ENCODE results near the gene ZNF281. TPM values are rescaled to one million over a fixed set of nuclear protein-coding genes. Genes with fewer than 3 reads are reported as not detected.

Gene ZNF281
- total RNA-seq, 1 experiment from 2014 or later = 47.7 TPM

DNA sequence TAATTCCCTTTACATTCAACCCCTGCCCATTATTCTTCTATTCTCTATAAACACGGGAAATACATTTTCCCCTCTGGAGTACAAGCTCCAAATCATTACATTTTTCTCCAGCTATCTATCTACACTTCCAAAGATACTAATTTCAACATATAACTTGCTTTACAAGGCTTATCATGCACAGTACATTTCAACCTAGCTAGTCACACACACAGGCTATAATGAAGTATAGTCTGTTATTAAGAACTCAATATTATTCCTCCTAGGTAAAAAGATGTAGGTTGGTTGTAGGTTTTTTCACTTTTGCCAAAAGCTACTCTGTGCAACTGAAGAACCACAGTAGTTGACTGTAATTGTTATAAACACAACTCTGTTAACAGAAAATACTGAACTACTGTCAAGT lies 8.1 kb downstream of the ZNF281 start (continued):
- TF ChIP-seq, protein P1, sequence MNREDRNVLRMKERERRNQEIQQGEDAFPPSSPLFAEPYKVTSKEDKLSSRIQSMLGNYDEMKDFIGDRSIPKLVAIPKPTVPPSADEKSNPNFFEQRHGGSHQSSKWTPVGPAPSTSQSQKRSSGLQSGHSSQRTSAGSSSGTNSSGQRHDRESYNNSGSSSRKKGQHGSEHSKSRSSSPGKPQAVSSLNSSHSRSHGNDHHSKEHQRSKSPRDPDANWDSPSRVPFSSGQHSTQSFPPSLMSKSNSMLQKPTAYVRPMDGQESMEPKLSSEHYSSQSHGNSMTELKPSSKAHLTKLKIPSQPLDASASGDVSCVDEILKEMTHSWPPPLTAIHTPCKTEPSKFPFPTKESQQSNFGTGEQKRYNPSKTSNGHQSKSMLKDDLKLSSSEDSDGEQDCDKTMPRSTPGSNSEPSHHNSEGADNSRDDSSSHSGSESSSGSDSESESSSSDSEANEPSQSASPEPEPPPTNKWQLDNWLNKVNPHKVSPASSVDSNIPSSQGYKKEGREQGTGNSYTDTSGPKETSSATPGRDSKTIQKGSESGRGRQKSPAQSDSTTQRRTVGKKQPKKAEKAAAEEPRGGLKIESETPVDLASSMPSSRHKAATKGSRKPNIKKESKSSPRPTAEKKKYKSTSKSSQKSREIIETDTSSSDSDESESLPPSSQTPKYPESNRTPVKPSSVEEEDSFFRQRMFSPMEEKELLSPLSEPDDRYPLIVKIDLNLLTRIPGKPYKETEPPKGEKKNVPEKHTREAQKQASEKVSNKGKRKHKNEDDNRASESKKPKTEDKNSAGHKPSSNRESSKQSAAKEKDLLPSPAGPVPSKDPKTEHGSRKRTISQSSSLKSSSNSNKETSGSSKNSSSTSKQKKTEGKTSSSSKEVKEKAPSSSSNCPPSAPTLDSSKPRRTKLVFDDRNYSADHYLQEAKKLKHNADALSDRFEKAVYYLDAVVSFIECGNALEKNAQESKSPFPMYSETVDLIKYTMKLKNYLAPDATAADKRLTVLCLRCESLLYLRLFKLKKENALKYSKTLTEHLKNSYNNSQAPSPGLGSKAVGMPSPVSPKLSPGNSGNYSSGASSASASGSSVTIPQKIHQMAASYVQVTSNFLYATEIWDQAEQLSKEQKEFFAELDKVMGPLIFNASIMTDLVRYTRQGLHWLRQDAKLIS (CRISPR knock-in tag; IDR thresholded peaks at IDR 0.05; ENCODE audit: borderline replicate concordance) = no peak
- TF ChIP-seq CREM (CRISPR knock-in tag; IDR thresholded peaks at IDR 0.05) = no peak
- no peak for TF ChIP-seq NFE2L1 (CRISPR knock-in tag; IDR thresholded peaks at IDR 0.05)
- TF ChIP-seq FOXP4 (CRISPR knock-in tag; IDR thresholded peaks at IDR 0.05) = no peak
- no peak for TF ChIP-seq ZNF532 (CRISPR knock-in tag; IDR thresholded peaks at IDR 0.05; ENCODE audit: borderline replicate concordance)
- no peak for TF ChIP-seq TEAD4 (CRISPR knock-in tag; IDR thresholded peaks at IDR 0.05)
- TF ChIP-seq HMGA2 (CRISPR knock-in tag; IDR thresholded peaks at IDR 0.05) = no peak

- POLR2A ChIA-PET = no interaction called here
- no peaks in the 10 kb centered on the region for H3K9me3 Mint-ChIP-seq
- H3K36me3 Mint-ChIP-seq = peaks cover 23% of the 10 kb centered on the region
- CTCF ChIA-PET = interaction anchor here (0.6 to 1.1 kb wide), 2 partner anchors 15 to 124 kb away, joined by 4 to 5 read pairs; no protein-coding TSS in a partner anchor
- peaks cover 77% of the 10 kb centered on the region for H3K4me1 Mint-ChIP-seq
- no peak overlapping the region for H3K4me3 Mint-ChIP-seq
- no peak overlapping the region; the same call in 1 of the 2 replicates for H3K27ac Mint-ChIP-seq
- ATAC-seq (no peak), DNase-seq (ENCODE audit: low spot score) (no peak)
- no peaks in the 10 kb centered on the region for H3K27me3 Mint-ChIP-seq (ENCODE audit: low read depth)
- TF ChIP-seq ZNF219 (CRISPR knock-in tag; IDR thresholded peaks at IDR 0.05; ENCODE audit: borderline replicate concordance) (no peak), ZNF263 (CRISPR knock-in tag; IDR thresholded peaks at IDR 0.05; ENCODE audit: low read depth) (no peak), ZNF512 (CRISPR knock-in tag; IDR thresholded peaks at IDR 0.05; ENCODE audit: borderline replicate concordance) (no peak), ZNF232 (CRISPR knock-in tag; IDR thresholded peaks at IDR 0.05) (no peak), ZNF423 (CRISPR knock-in tag; IDR thresholded peaks at IDR 0.05) (no peak), IRF1 (CRISPR knock-in tag; IDR thresholded peaks at IDR 0.05) (no peak), USF2 (CRISPR knock-in tag; IDR thresholded peaks at IDR 0.05) (no peak), FOXP1 (CRISPR knock-in tag; IDR thresholded peaks at IDR 0.05; ENCODE audit: borderline replicate concordance) (no peak), ZNF138 (CRISPR knock-in tag; conservative IDR thresholded peaks at IDR 0.05) (no peak)
- TF ChIP-seq, protein P2, sequence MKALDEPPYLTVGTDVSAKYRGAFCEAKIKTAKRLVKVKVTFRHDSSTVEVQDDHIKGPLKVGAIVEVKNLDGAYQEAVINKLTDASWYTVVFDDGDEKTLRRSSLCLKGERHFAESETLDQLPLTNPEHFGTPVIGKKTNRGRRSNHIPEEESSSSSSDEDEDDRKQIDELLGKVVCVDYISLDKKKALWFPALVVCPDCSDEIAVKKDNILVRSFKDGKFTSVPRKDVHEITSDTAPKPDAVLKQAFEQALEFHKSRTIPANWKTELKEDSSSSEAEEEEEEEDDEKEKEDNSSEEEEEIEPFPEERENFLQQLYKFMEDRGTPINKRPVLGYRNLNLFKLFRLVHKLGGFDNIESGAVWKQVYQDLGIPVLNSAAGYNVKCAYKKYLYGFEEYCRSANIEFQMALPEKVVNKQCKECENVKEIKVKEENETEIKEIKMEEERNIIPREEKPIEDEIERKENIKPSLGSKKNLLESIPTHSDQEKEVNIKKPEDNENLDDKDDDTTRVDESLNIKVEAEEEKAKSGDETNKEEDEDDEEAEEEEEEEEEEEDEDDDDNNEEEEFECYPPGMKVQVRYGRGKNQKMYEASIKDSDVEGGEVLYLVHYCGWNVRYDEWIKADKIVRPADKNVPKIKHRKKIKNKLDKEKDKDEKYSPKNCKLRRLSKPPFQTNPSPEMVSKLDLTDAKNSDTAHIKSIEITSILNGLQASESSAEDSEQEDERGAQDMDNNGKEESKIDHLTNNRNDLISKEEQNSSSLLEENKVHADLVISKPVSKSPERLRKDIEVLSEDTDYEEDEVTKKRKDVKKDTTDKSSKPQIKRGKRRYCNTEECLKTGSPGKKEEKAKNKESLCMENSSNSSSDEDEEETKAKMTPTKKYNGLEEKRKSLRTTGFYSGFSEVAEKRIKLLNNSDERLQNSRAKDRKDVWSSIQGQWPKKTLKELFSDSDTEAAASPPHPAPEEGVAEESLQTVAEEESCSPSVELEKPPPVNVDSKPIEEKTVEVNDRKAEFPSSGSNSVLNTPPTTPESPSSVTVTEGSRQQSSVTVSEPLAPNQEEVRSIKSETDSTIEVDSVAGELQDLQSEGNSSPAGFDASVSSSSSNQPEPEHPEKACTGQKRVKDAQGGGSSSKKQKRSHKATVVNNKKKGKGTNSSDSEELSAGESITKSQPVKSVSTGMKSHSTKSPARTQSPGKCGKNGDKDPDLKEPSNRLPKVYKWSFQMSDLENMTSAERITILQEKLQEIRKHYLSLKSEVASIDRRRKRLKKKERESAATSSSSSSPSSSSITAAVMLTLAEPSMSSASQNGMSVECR (CRISPR knock-in tag; IDR thresholded peaks at IDR 0.05; ENCODE audit: borderline replicate concordance) = no peak
These were observed 8.6 kb downstream of the ZNF281 start for GRCh38 chr1:200401263-200401662.
